Lower lobe of right lung (tissue), 2 donors: Measurements from ENCODE around the gene HLA-DOB. TPM values are rescaled to one million over a fixed set of nuclear protein-coding genes. Genes with fewer than 3 reads are reported as not detected.
"Not testable (repeated sequence)": the region's sequence is repeated elsewhere in the genome, so short reads cannot be mapped to it uniquely, and the experiment has no call there.

Experiments used
- ATAC-seq, 2 donors: fragments of 200-7000 bp; cut with Tn5 transposase; one replicate each; pipeline ENCODE4 v1.9.1; 2020 to 2022; ENCODE audit warnings: mild to moderate bottlenecking in 2 of 2, moderate library complexity in 2 of 2
- DNase-seq: peaks from one replicate; pipeline ENCODE4 v3.0.0-alpha.2; 2020
- H3K27ac ChIP-seq: fragments of 200-600 bp; one replicate; pipeline ENCODE4 v1.8.0; 2022
- H3K27me3 ChIP-seq: fragments of 200-600 bp; one replicate; pipeline ENCODE4 v1.8.0; 2022; ENCODE audit warnings: low read depth
- H3K36me3 ChIP-seq: fragments of 200-600 bp; one replicate; pipeline ENCODE4 v1.8.0; 2022; ENCODE audit warnings: mild to moderate bottlenecking
- H3K4me1 ChIP-seq: fragments of 200-600 bp; one replicate; pipeline ENCODE4 v1.8.0; 2022
- H3K4me3 ChIP-seq: fragments of 200-600 bp; one replicate; pipeline ENCODE4 v1.8.0; 2022; ENCODE audit warnings: mild to moderate bottlenecking
- H3K9me3 ChIP-seq: fragments of 200-600 bp; one replicate; pipeline ENCODE4 v1.8.0; 2022
- CTCF ChIP-seq: fragments of 200-600 bp; IDR thresholded peaks from one replicate; pipeline ENCODE4 v1.8.0; 2022; ENCODE audit warnings: antibody characterized with exemption, mild to moderate bottlenecking
- intact Hi-C: fragments of 100-400 bp; cut with DNase I; formaldehyde crosslinking; loops from one replicate; pipeline ENCODE4 v1.11.0; 2022
- total RNA-seq: library from RNA; stranded (reverse); fragmentation: NEBNext Ultra II Directional; extraction: Animal tissue kit (Norgen Biotek cat#: 25700); gene quantifications from one replicate; pipeline ENCODE4 v1.2.1, GENCODE V29; 2021
- donor health status: DM: no; HTN: yes; CAD: no; lungs with severe emphysema.

The HLA-DOB gene
- total RNA-seq, 1 donor from 2014 or later = 0.95 TPM

- Histone ChIP-seq H3K4me1 (no peaks in the 10 kb centered on the region), H3K9me3 (no peaks in the 10 kb centered on the region), H3K4me3 (no peak overlapping the region), H3K27me3 (no peaks in the 10 kb centered on the region), H3K27ac (no peak overlapping the region), H3K36me3 (no peaks in the 10 kb centered on the region)
- intact Hi-C loops = no loop called here
- DNase-seq = no peak
- no peak for TF ChIP-seq CTCF
- ATAC-seq = no peak
Observed at GRCh38 chr6:32818867-32819266, 2.1 kb upstream of the HLA-DOB start.

GRCh38 chr6:32815996-32816395, 806 bp downstream of the HLA-DOB start:
- no peaks in the 10 kb centered on the region for H3K4me1 ChIP-seq
- no peak overlapping the region for H3K4me3 ChIP-seq
- TF ChIP-seq CTCF = no peak
- no peaks in the 10 kb centered on the region for H3K36me3 ChIP-seq
- intact Hi-C loops = no loop called here
- ATAC-seq = no peak
- no peak for DNase-seq
- no peaks in the 10 kb centered on the region for H3K27me3 ChIP-seq
- H3K9me3 ChIP-seq = no peaks in the 10 kb centered on the region
- H3K27ac ChIP-seq = no peak overlapping the region

GRCh38 chr6:32815115-32815514, 1.7 kb downstream of the HLA-DOB start:
- Histone ChIP-seq H3K36me3 (no peaks in the 10 kb centered on the region), H3K9me3 (no peaks in the 10 kb centered on the region), H3K4me3 (no peak overlapping the region), H3K27ac (no peak overlapping the region), H3K27me3 (no peaks in the 10 kb centered on the region), H3K4me1 (no peaks in the 10 kb centered on the region)
- ATAC-seq (no peak), DNase-seq (no peak)
- TF ChIP-seq CTCF = no peak
- intact Hi-C loops = no loop called here

- intact Hi-C loops = no loop called here
- H3K4me1 ChIP-seq = no peaks in the 10 kb centered on the region
- H3K27me3 ChIP-seq = no peaks in the 10 kb centered on the region
- DNase-seq (no peak), ATAC-seq (no peak)
- no peaks in the 10 kb centered on the region for H3K9me3 ChIP-seq
- no peak overlapping the region for H3K4me3 ChIP-seq
- H3K27ac ChIP-seq = no peak overlapping the region
- H3K36me3 ChIP-seq = no peaks in the 10 kb centered on the region
- TF ChIP-seq CTCF = no peak
Observed at GRCh38 chr6:32814145-32814544, 2.7 kb downstream of the HLA-DOB start.

GRCh38 chr6:32809171-32809570, 7.6 kb downstream of the HLA-DOB start:
- Histone ChIP-seq H3K36me3 (no peaks in the 10 kb centered on the region), H3K4me3 (no peak overlapping the region), H3K9me3 (no peaks in the 10 kb centered on the region), H3K27ac (no peak overlapping the region), H3K27me3 (peaks cover 7% of the 10 kb centered on the region), H3K4me1 (no peaks in the 10 kb centered on the region)
- ATAC-seq (no peak), DNase-seq (no peak)
- intact Hi-C loops = no loop called here
- TF ChIP-seq CTCF = no peak

- intact Hi-C loops = no loop called here
Observed at GRCh38 chr6:32807020-32807580, 9.7 kb downstream of the HLA-DOB start.

GRCh38 chr6:32805404-32805803, 11.4 kb downstream of the HLA-DOB start:
- ATAC-seq, H3K4me3 ChIP-seq, H3K9me3 ChIP-seq, H3K27ac ChIP-seq, DNase-seq, H3K4me1 ChIP-seq, intact Hi-C loops, H3K36me3 ChIP-seq: not testable (repeated sequence)
- peaks cover 15% of the 10 kb centered on the region for H3K27me3 ChIP-seq

More at GRCh38 chr6:32807020-32807580, 9.7 kb downstream of the HLA-DOB start:
- Histone ChIP-seq H3K4me1 (no peaks in the 10 kb centered on the region), H3K4me3 (no peak overlapping the region), H3K9me3 (no peaks in the 10 kb centered on the region), H3K27ac (no peak overlapping the region), H3K36me3 (no peaks in the 10 kb centered on the region), H3K27me3 (peaks cover 15% of the 10 kb centered on the region)
- DNase-seq = no peak
- ATAC-seq = no peak
- no peak for TF ChIP-seq CTCF
